Glomerular visceral epithelial cell (primary cell): Measurements from ENCODE around the gene ACADSB.

ENCODE experiments used
- DNase-seq: peaks from one replicate; pipeline ENCODE4 v3.0.0-alpha.2; 2016; ENCODE audit errors: extremely low spot score

The ACADSB gene

DNA sequence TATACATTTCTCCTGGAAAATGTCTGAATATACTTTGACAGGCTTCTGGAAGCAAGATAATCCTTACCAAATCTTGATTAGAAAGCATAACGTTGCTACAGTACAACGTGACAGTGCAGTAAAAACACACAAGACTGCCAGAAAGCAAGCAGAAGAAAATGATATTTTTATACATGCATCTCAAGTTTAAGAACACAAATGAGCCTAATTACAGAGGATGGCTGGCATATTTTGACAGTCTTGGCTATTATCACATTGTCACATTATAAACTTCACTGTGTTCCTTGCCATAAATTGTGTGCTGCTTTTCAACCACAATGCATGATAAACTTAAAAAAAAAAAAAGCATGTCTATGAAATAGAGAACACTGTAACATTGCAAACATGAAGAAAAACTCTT is 4.5 kb upstream of the ACADSB start:
- no peak for DNase-seq

- DNase-seq: peak; percentile 33
Observed at GRCh38 chr10:123007558-123008354, 1.1 kb upstream of the ACADSB start.

- DNase-seq: peak; percentile 21
Observed at GRCh38 chr10:123009105-123009820, 457 bp downstream of the ACADSB start.

- no peak for DNase-seq
Observed at GRCh38 chr10:123011987-123012386, 3.2 kb downstream of the ACADSB start.

- DNase-seq: no peak
Observed at GRCh38 chr10:123013456-123014419, 4.9 kb downstream of the ACADSB start.

GRCh38 chr10:123014772-123015171 is 6.0 kb downstream of the ACADSB start:
- no peak for DNase-seq

DNA sequence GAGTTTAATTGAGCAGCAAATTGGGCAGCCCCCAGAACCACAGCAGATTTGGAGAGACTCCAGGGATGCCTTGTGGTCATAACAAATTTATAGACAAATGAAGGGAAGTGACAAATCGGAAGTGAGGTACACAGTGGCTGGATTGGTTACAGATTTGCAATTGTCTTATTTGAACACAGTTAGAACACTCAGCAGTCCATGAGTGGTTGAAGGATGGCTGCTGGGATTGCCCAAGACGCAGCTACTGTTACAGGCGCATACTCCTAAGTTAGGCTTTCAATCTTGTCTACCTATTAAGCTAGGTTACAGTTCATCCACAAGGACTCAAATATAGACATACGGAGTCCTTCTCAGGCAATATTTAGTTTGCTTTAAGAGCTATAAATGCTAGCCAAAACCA is 7.4 kb downstream of the ACADSB start:
- DNase-seq: no peak

- no peak for DNase-seq
Observed at GRCh38 chr10:123017421-123018165, 8.8 kb downstream of the ACADSB start.

- DNase-seq: no peak
Observed at GRCh38 chr10:123018531-123018930, 9.7 kb downstream of the ACADSB start.

- DNase-seq: no peak
Observed at GRCh38 chr10:123019264-123019663, 10.5 kb downstream of the ACADSB start.

DNA sequence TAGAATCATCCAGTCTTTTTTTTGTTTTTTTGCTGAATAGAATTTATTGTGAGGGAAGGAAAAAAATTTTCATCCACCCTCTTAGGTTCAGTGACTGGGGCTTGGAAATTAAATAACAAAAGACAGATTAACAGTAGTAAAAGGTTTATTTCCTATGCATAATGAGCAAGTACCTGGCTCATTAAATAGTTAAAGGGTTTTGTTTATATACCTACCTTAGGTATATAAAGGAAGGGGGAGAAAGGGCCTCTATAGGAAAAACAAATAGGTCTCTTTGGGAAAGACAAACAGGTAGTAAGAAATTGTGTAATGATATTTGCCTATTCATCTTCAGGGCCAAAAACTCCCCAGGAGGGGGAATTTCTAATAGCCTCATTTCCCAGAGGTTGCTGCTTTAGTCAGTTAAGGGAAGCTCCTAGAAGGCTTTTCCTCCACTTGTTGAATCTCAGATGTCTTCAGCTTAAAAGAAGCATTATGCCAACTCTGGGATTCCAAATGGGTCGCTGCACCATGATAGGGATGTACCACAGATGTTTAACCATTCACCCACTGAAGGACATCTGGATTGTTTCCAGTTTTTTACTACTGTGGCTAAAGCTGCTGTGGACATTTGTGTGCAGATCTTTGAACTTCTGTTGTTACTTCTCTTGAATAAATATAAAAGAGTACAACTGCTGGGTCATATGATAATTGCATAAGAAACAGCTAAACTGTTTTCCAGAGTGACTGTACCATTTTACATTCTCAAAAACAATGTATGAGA is 11.3 kb downstream of the ACADSB start:
- no peak for DNase-seq

DNA sequence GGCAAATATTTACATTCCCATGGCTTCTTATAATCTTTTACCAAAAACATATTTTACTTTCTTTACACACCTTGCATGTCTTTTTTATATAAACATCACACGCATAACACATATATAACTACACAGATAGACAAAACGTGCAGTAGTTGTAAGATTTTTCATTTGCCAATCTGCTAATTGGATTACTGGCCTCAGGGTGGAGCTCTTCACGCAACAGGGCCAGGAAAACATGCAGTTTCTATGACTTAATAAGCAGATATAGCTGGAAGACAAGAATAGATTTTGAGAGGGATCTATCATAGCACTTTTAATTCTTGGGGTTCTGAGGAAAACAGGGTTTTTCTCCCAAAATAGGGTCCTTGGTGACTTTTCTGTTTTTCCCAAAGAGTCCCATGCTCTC is 12.7 kb downstream of the ACADSB start:
- no peak for DNase-seq

DNA sequence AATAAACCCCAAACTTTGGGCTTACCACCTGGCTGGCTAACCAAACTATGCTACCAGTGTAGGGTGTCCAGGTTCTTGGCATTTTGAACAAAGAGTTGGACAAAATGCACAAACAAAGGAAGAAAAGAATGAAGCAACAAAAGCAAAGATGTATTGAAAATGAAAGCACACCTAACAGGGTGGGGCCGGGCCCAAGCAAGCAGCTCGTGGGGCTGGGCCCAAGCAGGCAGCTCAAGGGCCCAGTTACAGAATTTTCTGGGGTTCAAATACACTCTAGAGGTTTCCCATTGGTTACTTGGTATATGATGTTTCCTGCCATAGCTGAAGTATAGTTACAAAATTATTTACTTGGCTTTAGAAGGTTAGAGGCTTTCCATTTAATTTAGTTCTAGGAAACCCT is 15.7 kb downstream of the ACADSB start:
- DNase-seq: no peak

DNA sequence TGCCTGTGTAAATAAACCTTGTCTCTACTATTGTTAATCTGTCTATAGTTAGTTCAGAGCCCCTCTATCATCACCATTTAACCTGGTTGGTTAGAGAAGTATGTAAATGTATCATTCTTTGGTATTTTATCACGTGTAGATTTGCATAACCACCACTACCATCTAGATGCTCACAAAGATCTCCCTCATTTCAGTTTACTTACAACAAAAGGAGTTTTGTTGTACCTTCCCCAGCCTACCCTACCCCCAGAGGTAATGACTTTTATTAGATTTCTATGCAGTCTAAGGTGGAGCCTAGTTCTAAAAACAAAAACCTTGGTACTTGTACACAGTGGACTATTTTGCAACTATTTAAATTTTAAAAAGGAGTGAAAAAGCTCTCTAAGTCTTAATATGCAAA is 17.5 kb downstream of the ACADSB start:
- no peak for DNase-seq

DNA sequence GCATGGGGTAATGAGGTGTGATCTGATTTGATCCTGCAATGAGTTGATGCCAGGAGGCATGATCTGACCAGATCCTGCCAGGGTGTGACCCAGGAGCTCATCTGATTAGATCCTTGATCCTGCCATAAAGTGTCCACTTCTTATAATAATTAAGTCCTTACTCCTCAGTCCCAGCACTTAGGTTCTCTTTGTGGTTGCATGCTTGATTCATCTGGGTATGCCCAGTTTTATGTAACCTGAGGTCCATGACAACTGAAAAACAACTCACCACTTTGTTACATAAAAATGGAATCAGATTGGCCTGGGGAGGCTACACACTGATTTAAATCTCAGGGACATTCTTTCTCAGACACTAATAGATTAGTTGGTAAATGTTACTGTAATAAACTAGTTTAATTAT is 19.1 kb downstream of the ACADSB start:
- DNase-seq: peak; percentile 54

DNA sequence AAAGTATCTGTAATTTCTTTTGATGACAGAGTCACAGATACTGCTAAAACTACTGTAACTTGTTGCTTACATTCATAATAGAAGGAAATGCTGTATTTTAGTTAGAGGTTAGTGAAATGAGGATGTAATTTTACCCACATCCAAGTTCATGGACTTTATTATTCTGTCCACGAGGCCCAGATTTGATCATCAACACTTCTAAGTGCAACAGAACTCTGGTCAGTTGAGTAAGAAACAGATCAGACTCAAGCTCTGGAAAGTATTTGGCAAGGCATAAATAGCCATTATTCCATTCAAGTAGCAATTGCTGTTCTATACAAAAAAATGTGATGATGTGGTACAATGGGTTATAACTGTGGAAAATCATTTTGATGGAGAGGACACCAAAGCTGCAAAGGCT is 22.3 kb downstream of the ACADSB start:
- DNase-seq: no peak

DNA sequence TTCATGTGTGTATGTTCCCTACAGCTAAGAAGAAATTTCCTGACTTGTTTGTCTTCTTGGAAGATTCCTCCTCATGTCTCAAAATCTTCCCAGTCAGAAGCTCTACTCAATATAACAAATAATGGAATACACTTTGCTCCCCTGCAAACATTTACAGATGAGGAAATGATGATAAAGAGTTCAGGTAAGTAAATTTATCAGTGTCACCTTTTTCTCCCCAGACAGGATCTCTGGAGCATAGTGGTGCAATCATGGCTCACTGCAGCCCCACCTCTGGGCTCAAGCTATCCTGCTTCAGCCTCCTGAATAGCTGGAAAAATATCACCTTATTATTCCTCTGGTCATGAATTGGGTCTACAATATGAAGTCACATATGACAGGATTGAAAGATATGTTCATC is 25.5 kb downstream of the ACADSB start:
- DNase-seq: no peak

GRCh38 chr10:123035467-123036086 is 26.8 kb downstream of the ACADSB start:
- no peak for DNase-seq

GRCh38 chr10:123038782-123039631 is 30.2 kb downstream of the ACADSB start:
- DNase-seq: no peak

DNA sequence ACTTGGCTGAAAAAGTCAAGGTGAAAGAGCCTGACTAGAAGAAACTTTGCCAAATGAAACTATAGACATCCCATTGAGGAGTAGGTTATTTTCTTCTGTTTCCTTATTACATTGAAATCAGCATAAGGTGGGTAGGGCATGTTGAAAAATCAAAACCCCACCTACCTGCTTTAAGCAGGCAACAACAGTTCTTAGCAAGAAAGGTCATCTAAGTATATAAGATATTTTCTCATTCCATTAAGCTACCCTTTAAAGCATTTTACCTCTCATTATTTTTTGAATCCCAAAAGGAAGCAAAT is 30.8 kb downstream of the ACADSB start:
- DNase-seq: no peak
